Spleen (tissue), 11 donors: ENCODE measurements around the gene TRIM33. TPM values are rescaled to one million over a fixed set of nuclear protein-coding genes. Genes with fewer than 3 reads are reported as not detected.

Source experiments
- DNase-seq: peaks from one replicate; pipeline ENCODE4 v3.0.0-alpha.2; 2020
- H3K27ac ChIP-seq, 8 donors: fragments of 200-600 bp; sonication (generic) in 7 of 8; 1 replicate in 4 of 8; 2 replicates in 4 of 8; pipeline versions ENCODE4 v1.5.0 to v1.8.0; 2016 to 2021; ENCODE audit warnings: inconsistent platforms in 4 of 8, mild to moderate bottlenecking in 4 of 8, moderate library complexity in 1 of 8
- H3K27me3 ChIP-seq, 7 donors: fragments of 200-600 bp; sonication (generic) in 6 of 7; replicated peaks in 1 of 7; 1 replicate in 4 of 7; 2 replicates in 3 of 7; pipeline versions ENCODE4 v1.5.0 to v1.8.0; 2016 to 2021; ENCODE audit warnings: inconsistent platforms in 3 of 7, mild to moderate bottlenecking in 1 of 7
- H3K36me3 ChIP-seq, 6 donors: fragments of 200-600 bp; sonication (generic) in 5 of 6; 1 replicate in 4 of 6; 2 replicates in 2 of 6; pipeline versions ENCODE4 v1.5.0 to v1.8.0; 2016 to 2021; ENCODE audit warnings: inconsistent platforms in 2 of 6
- H3K4me1 ChIP-seq, 6 donors: fragments of 200-600 bp; sonication (generic) in 5 of 6; 1 replicate in 3 of 6; 2 replicates in 3 of 6; pipeline versions ENCODE4 v1.5.0 to v1.8.0; 2016 to 2021; ENCODE audit warnings: inconsistent platforms in 3 of 6
- H3K4me3 ChIP-seq, 8 donors: fragments of 200-600 bp; sonication (generic) in 7 of 8; 1 replicate in 4 of 8; 2 replicates in 4 of 8; pipeline versions ENCODE4 v1.5.0 to v1.8.0; 2016 to 2021; ENCODE audit warnings: inconsistent platforms in 4 of 8, mild to moderate bottlenecking in 4 of 8, moderate library complexity in 2 of 8
- H3K9me3 ChIP-seq, 8 donors: fragments of 200-600 bp; sonication (generic) in 7 of 8; 1 replicate in 4 of 8; 2 replicates in 4 of 8; pipeline versions ENCODE4 v1.5.0 to v1.8.0; 2016 to 2021; ENCODE audit warnings: inconsistent platforms in 4 of 8
- CTCF ChIP-seq, 11 experiments: fragments of 200-600 bp in 7 of 11; fragments of 450-650 bp in 4 of 11; sonication (generic) in 4 of 11; IDR thresholded peaks in 8 of 11; conservative IDR thresholded peaks in 3 of 11; 1 replicate in 7 of 11; 2 replicates in 4 of 11; pipeline versions ENCODE4 v1.4.0 to v1.8.0; 2016 to 2021; ENCODE audit warnings: antibody characterized with exemption in 11 of 11, inconsistent platforms in 4 of 11, mild to moderate bottlenecking in 1 of 11
- POLR2A ChIP-seq, 3 donors: fragments of 450-650 bp; IDR thresholded peaks; one replicate each; pipeline ENCODE4 v1.5.1; 2017; ENCODE audit warnings: antibody characterized with exemption in 3 of 3, mild to moderate bottlenecking in 1 of 3
- POLR2AphosphoS5 ChIP-seq, 3 donors: sonication (generic); formaldehyde crosslinking; IDR thresholded peaks; one replicate each; pipeline ENCODE4 v1.5.1; 2017; ENCODE audit warnings: antibody characterized with exemption in 3 of 3
- WGBS, 5 donors: extraction: QIAGEN DNeasy Blood & Tissue Kit in 3 of 5; methylation state at CpG; one replicate each; pipeline versions ENCODE4 v1.1.5 to v1.1.7; 2013 to 2018; 5-methylcytosine and 5-hydroxymethylcytosine counted together
- intact Hi-C: fragments of 100-400 bp; cut with DNase I; formaldehyde crosslinking; loops from one replicate; pipeline ENCODE4 v1.15.0; 2023; ENCODE audit warnings: low total_unique reads
- polyA plus RNA-seq, 3 donors: library from polyadenylated mRNA; stranded (reverse); fragments of 200-250 nt; gene quantifications; one replicate each; pipeline ENCODE4 v1.2.1, GENCODE V29; 2013
- total RNA-seq, 7 donors: library from RNA; depleted of rRNA in 3 of 7; stranded (reverse); fragments of >200 nt in 3 of 7; fragmentation: NEBNext Ultra II Directional in 4 of 7; extraction: Animal tissue kit (Norgen Biotek cat#: 25700) in 4 of 7; gene quantifications; one replicate each; pipeline versions ENCODE4 v1.1.0 to v1.2.1, GENCODE V29; 2016 to 2021
- donor health status: healthy with polysubstance abuse.
- donor health status: DM: no; HTN: no; CAD: no; lungs with moderate emphysema.
- donor health status: DM: no; HTN: no; CAD: no.
- donor health status: Bipolar disorder and iron deficiency.
- donor health status: healthy.
- donor health status: DM: no; HTN: no; CAD: no.
- donor health status: DM: yes; HTN: yes; CAD: no.

TRIM33 gene
- total and polyA plus RNA-seq, 10 donors: 8.9 to 59.4 (median 42.2) TPM

DNA sequence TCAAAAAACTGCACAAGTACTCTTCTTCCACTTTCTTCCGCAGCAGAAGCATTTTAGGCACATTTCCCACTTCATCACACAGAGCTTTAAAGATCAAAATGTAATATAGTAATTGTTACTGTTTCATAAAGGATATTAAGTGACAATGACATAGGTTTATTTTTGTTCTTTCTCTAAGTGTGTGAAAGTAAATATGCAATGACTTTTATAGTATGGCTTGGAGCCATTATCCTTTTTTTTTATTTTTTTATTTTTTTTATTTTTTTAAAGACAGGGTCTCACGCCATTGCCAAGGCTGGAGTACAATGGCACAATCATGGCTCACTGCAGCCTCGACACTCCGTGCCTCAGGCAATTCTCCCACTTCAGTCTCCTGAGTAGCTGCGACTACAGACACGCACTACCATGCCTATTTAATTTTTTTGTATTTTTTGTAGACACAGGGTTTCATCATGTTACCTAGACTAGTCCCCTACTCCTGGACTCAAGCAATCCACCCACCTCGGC is 7.0 kb downstream of the TRIM33 start:
- TF ChIP-seq POLR2A (IDR thresholded peaks at IDR 0.05) (no peak), POLR2AphosphoS5 (IDR thresholded peaks at IDR 0.05) (no peak), CTCF (IDR thresholded peaks at IDR 0.05 in 8 of 11, conservative IDR thresholded peaks at IDR 0.05 in 3 of 11) (no peak)
- no peak overlapping the region for H3K4me3 ChIP-seq
- H3K27me3 ChIP-seq: no peaks in the 10 kb centered on the region
- WGBS, 5 donors: 90 to 96% (median 94%) methylated on average over 7 of the region's 7 CpGs
- intact Hi-C loops: no loop called here
- H3K9me3 ChIP-seq: no peaks in the 10 kb centered on the region
- H3K4me1 ChIP-seq: peaks cover 24 to 93% (median 55%) of the 10 kb centered on the region in 6 donors
- no peak overlapping the region for H3K27ac ChIP-seq
- peaks cover 0 to 19% (median 0%) of the 10 kb centered on the region in 6 donors for H3K36me3 ChIP-seq
- DNase-seq: no peak

- peaks cover 5 to 92% (median 39%) of the 10 kb centered on the region in 6 donors for H3K4me1 ChIP-seq
- DNase-seq: no peak
- no peak overlapping the region for H3K4me3 ChIP-seq
- no peaks in the 10 kb centered on the region for H3K9me3 ChIP-seq
- H3K27ac ChIP-seq: no peak overlapping the region
- no peaks in the 10 kb centered on the region for H3K27me3 ChIP-seq
- intact Hi-C loops: no loop called here
- TF ChIP-seq CTCF (IDR thresholded peaks at IDR 0.05 in 8 of 11, conservative IDR thresholded peaks at IDR 0.05 in 3 of 11) (no peak), POLR2A (IDR thresholded peaks at IDR 0.05) (no peak), POLR2AphosphoS5 (IDR thresholded peaks at IDR 0.05) (no peak)
- peaks cover 0 to 18% (median 0%) of the 10 kb centered on the region in 6 donors for H3K36me3 ChIP-seq
These were observed 8.9 kb downstream of the TRIM33 start for GRCh38 chr1:114502080-114502479.

- Histone ChIP-seq H3K27me3 (no peaks in the 10 kb centered on the region), H3K4me3 (no peak overlapping the region), H3K4me1 (peaks cover 3 to 87% (median 39%) of the 10 kb centered on the region in 6 donors), H3K36me3 (no peaks in the 10 kb centered on the region), H3K27ac (no peak overlapping the region), H3K9me3 (no peaks in the 10 kb centered on the region)
- DNase-seq: no peak
- TF ChIP-seq CTCF (IDR thresholded peaks at IDR 0.05 in 8 of 11, conservative IDR thresholded peaks at IDR 0.05 in 3 of 11): no peak
- TF ChIP-seq POLR2A (IDR thresholded peaks at IDR 0.05): no peak
- no peak for TF ChIP-seq POLR2AphosphoS5 (IDR thresholded peaks at IDR 0.05)
- intact Hi-C loops: no loop called here
These were observed 11.5 kb downstream of the TRIM33 start for GRCh38 chr1:114499478-114499877.

DNA sequence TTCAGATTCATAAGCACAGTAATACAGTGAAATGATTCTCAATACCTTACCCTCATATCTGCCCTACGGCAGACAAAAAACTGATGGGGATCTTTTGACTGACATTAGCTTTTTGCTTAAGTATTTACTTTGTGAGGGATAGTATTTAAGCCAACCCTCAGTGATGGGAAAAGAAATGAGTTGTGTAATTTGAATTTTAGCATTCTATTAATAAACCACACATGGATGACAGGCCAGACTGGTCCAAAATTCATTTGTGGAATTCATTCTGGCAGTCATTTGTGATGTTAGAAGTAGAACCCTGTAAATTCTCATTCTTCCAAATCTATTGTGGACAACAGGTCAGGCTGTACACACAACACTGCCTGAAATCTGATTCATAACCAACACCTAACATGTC is 14.9 kb downstream of the TRIM33 start:
- Histone ChIP-seq H3K27ac (no peak overlapping the region), H3K9me3 (peaks cover 0 to 21% (median 11%) of the 10 kb centered on the region in 8 donors), H3K36me3 (peaks cover 0 to 7% (median 0%) of the 10 kb centered on the region in 6 donors), H3K4me3 (no peak overlapping the region), H3K4me1 (peaks cover 0 to 53% (median 23%) of the 10 kb centered on the region in 6 donors), H3K27me3 (no peaks in the 10 kb centered on the region)
- TF ChIP-seq CTCF (IDR thresholded peaks at IDR 0.05 in 8 of 11, conservative IDR thresholded peaks at IDR 0.05 in 3 of 11) (no peak), POLR2AphosphoS5 (IDR thresholded peaks at IDR 0.05) (no peak), POLR2A (IDR thresholded peaks at IDR 0.05) (no peak)
- intact Hi-C loops: no loop called here
- WGBS, 5 donors: 76 to 94% (median 80%) methylated on average over 1 of the region's 1 CpG
- no peak for DNase-seq
